ENCODE measurements around the gene MSMP. TPM values are rescaled to one million over a fixed set of nuclear protein-coding genes. Genes with fewer than 3 reads are reported as not detected.
A peak's percentile ranks its signal among the peaks of the same experiment; 100 is the strongest.

MSMP gene
- total RNA-seq, 1 donor from 2014 or later: not detected

- Mint-ChIP-seq H3K9me3 (no peaks in the 10 kb centered on the region), H3K4me3 (peak overlapping the region; percentile 94), H3K27ac (no peak overlapping the region), H3K27me3 (ENCODE audit: insufficient read depth, low read depth) (peaks cover 3% of the 10 kb centered on the region), H3K4me1 (peaks cover 30% of the 10 kb centered on the region), H3K36me3 (peaks cover 33% of the 10 kb centered on the region)
- Histone ChIP-seq H4K20me1 (ENCODE audit: low read depth) (peaks cover 48% of the 10 kb centered on the region), H3F3A (ENCODE audit: low read depth) (peaks cover 10% of the 10 kb centered on the region), H3K4me1 (peaks cover 21% of the 10 kb centered on the region), H3K36me3 (no peaks in the 10 kb centered on the region), H3K4me3 (peak overlapping the region; percentile 75), H3K79me2 (ENCODE audit: low read depth) (peaks cover 64% of the 10 kb centered on the region), H3K9ac (no peak overlapping the region), H3K9me3 (ENCODE audit: low read depth) (no peaks in the 10 kb centered on the region), H3K4me2 (peak overlapping the region; percentile 98), H3K27ac (no peak overlapping the region), H2AFZ (replicated peaks) (no peak overlapping the region), H3K27me3 (no peaks in the 10 kb centered on the region)
- no peak for DNase-seq (ENCODE audit: low spot score)
- TF ChIP-seq EZH2phosphoT487 (IDR thresholded peaks at IDR 0.05) (no peak), EZH2 (IDR thresholded peaks at IDR 0.05) (no peak)
- TF ChIP-seq, protein P1, sequence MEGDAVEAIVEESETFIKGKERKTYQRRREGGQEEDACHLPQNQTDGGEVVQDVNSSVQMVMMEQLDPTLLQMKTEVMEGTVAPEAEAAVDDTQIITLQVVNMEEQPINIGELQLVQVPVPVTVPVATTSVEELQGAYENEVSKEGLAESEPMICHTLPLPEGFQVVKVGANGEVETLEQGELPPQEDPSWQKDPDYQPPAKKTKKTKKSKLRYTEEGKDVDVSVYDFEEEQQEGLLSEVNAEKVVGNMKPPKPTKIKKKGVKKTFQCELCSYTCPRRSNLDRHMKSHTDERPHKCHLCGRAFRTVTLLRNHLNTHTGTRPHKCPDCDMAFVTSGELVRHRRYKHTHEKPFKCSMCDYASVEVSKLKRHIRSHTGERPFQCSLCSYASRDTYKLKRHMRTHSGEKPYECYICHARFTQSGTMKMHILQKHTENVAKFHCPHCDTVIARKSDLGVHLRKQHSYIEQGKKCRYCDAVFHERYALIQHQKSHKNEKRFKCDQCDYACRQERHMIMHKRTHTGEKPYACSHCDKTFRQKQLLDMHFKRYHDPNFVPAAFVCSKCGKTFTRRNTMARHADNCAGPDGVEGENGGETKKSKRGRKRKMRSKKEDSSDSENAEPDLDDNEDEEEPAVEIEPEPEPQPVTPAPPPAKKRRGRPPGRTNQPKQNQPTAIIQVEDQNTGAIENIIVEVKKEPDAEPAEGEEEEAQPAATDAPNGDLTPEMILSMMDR (IDR thresholded peaks at IDR 0.05): no peak
These were observed 7.5 kb downstream of the MSMP start for GRCh38 chr9:35746583-35746982.

DNA sequence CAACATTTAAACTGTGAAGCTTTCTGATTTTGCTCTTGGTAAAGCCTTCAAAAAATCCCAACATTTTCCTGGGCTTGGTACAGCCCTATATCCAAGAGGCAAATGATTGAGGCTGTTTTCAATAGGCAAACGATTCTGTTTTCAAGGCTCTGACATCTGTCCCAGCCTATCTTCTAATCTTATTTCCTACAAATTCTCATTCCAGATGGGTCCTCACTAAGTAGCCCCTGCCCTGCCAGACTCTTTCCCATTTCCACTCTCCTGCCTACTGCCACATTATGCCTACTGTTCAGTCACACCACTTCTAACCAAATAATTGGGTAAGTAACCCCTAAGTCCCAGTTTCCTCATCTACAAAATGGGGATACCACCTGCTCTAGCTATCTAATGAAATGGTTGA lies 8.5 kb downstream of the MSMP start:
- H3K4me3 ChIP-seq: no peak overlapping the region
- DNase-seq (ENCODE audit: low spot score): no peak
- no peak overlapping the region for H2AFZ ChIP-seq (replicated peaks)
- peaks cover 21% of the 10 kb centered on the region for H3K4me1 ChIP-seq
- peaks cover 30% of the 10 kb centered on the region for H3K4me1 Mint-ChIP-seq
- H3K27me3 Mint-ChIP-seq (ENCODE audit: insufficient read depth, low read depth): peaks cover 3% of the 10 kb centered on the region
- no peaks in the 10 kb centered on the region for H3K36me3 ChIP-seq
- H3K27me3 ChIP-seq: no peaks in the 10 kb centered on the region
- no peaks in the 10 kb centered on the region for H3K9me3 Mint-ChIP-seq
- peaks cover 48% of the 10 kb centered on the region for H4K20me1 ChIP-seq (ENCODE audit: low read depth)
- peaks cover 10% of the 10 kb centered on the region for H3F3A ChIP-seq (ENCODE audit: low read depth)
- no peak overlapping the region for H3K27ac ChIP-seq
- peaks cover 64% of the 10 kb centered on the region for H3K79me2 ChIP-seq (ENCODE audit: low read depth)
- H3K36me3 Mint-ChIP-seq: peaks cover 27% of the 10 kb centered on the region
- no peak overlapping the region for H3K9ac ChIP-seq
- TF ChIP-seq, protein P1 (IDR thresholded peaks at IDR 0.05): no peak
- TF ChIP-seq EZH2phosphoT487 (IDR thresholded peaks at IDR 0.05): no peak
- TF ChIP-seq EZH2 (IDR thresholded peaks at IDR 0.05): no peak
- H3K4me3 Mint-ChIP-seq: peak overlapping the region; percentile 46
- H3K27ac Mint-ChIP-seq: no peak overlapping the region
- peak overlapping the region; percentile 98 for H3K4me2 ChIP-seq
- H3K9me3 ChIP-seq (ENCODE audit: low read depth): no peaks in the 10 kb centered on the region

DNA sequence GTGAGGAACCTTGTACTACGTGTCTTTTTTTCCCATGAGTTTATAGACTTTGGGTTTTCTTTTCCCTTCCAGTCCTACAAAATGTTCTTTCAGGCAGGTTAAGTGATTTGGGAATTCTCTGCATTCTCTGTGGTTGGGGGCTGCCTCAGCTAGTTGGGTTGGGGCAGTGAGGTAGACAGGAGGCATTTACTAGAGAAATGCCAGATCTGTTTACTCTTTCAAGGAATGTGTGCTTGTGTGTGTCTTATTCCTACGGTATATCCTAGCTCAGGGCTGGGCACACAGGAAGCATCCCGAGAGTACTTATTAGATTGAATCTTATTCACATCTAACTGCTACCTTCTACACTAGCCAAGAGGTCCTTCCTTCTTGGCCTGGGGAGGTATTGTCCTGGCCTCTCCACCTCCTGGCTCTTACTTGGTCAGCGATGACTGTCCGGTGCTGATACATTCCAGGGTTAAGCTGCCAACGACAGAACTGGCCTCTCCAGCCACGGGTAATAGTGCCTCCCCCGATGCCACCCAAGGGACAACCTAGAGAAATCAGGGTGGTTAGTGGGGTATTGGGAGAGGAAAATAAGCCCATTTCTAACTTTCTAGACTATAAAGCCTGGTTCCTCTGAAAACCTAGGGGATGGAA lies 10.1 kb downstream of the MSMP start:
- H3K4me1 Mint-ChIP-seq: peaks cover 26% of the 10 kb centered on the region

GRCh38 chr9:35743452-35743851 lies 10.6 kb downstream of the MSMP start:
- no peaks in the 10 kb centered on the region for H3K36me3 ChIP-seq
- H3K4me2 ChIP-seq: no peak overlapping the region
- no peaks in the 10 kb centered on the region for H3K27me3 ChIP-seq
- no peak for DNase-seq (ENCODE audit: low spot score)
- H3K27ac ChIP-seq: no peak overlapping the region
- H3K9me3 ChIP-seq (ENCODE audit: low read depth): no peaks in the 10 kb centered on the region
- Mint-ChIP-seq H3K36me3 (peaks cover 40% of the 10 kb centered on the region), H3K4me3 (no peak overlapping the region), H3K27ac (no peak overlapping the region), H3K27me3 (ENCODE audit: insufficient read depth, low read depth) (peaks cover 3% of the 10 kb centered on the region), H3K9me3 (no peaks in the 10 kb centered on the region), H3K4me1 (peaks cover 26% of the 10 kb centered on the region)
- H3K9ac ChIP-seq: no peak overlapping the region
- H3F3A ChIP-seq (ENCODE audit: low read depth): no peaks in the 10 kb centered on the region
- H4K20me1 ChIP-seq (ENCODE audit: low read depth): peaks cover 46% of the 10 kb centered on the region
- H3K4me1 ChIP-seq: peaks cover 16% of the 10 kb centered on the region
- no peak for TF ChIP-seq EZH2phosphoT487 (IDR thresholded peaks at IDR 0.05)
- TF ChIP-seq, protein P1 (IDR thresholded peaks at IDR 0.05): no peak
- no peak for TF ChIP-seq EZH2 (IDR thresholded peaks at IDR 0.05)
- H3K4me3 ChIP-seq: no peak overlapping the region
- H3K79me2 ChIP-seq (ENCODE audit: low read depth): peaks cover 44% of the 10 kb centered on the region
- no peak overlapping the region for H2AFZ ChIP-seq (replicated peaks)

More for the DNA sequence above, 10.1 kb downstream of the MSMP start:
- DNase-seq (ENCODE audit: low spot score): no peak
- no peak overlapping the region for H3K27ac ChIP-seq
- Mint-ChIP-seq H3K27me3 (ENCODE audit: insufficient read depth, low read depth) (peaks cover 3% of the 10 kb centered on the region), H3K27ac (no peak overlapping the region), H3K36me3 (peaks cover 34% of the 10 kb centered on the region), H3K4me3 (no peak overlapping the region), H3K9me3 (no peaks in the 10 kb centered on the region)
- no peak overlapping the region for H2AFZ ChIP-seq (replicated peaks)
- no peaks in the 10 kb centered on the region for H3K27me3 ChIP-seq
- no peaks in the 10 kb centered on the region for H3K9me3 ChIP-seq (ENCODE audit: low read depth)
- H3F3A ChIP-seq (ENCODE audit: low read depth): no peaks in the 10 kb centered on the region
- H3K4me2 ChIP-seq: no peak overlapping the region
- peaks cover 16% of the 10 kb centered on the region for H3K4me1 ChIP-seq
- H4K20me1 ChIP-seq (ENCODE audit: low read depth): peaks cover 48% of the 10 kb centered on the region
- H3K79me2 ChIP-seq (ENCODE audit: low read depth): peaks cover 50% of the 10 kb centered on the region
- no peaks in the 10 kb centered on the region for H3K36me3 ChIP-seq
- no peak overlapping the region for H3K4me3 ChIP-seq
- no peak for TF ChIP-seq EZH2phosphoT487 (IDR thresholded peaks at IDR 0.05)
- no peak for TF ChIP-seq EZH2 (IDR thresholded peaks at IDR 0.05)
- no peak overlapping the region for H3K9ac ChIP-seq

Measured in neural progenitor cell (in vitro differentiated cells).